ENCODE results near the gene ZNF618.

The ZNF618 gene

GRCh38 chr9:113966394-113966793 lies 90.3 kb downstream of the ZNF618 start:
- no peak for DNase-seq (ENCODE audit: low read depth)
- H3K4me3 ChIP-seq (ENCODE audit: low read length), result no peak overlapping the region
- TF ChIP-seq CTCF (IDR thresholded peaks at IDR 0.05; ENCODE audit: insufficient read depth, low read depth, low read length, missing control alignments), result no peak

- DNase-seq (ENCODE audit: low read depth), result no peak
These were observed 91.3 kb downstream of the ZNF618 start for GRCh38 chr9:113967380-113967779.

GRCh38 chr9:113969343-113969742 lies 93.2 kb downstream of the ZNF618 start:
- TF ChIP-seq CTCF (IDR thresholded peaks at IDR 0.05; ENCODE audit: insufficient read depth, low read depth, low read length, missing control alignments), result no peak
- H3K4me3 ChIP-seq (ENCODE audit: low read length), result no peak overlapping the region
- DNase-seq (ENCODE audit: low read depth), result no peak

More at GRCh38 chr9:113967380-113967779, 91.3 kb downstream of the ZNF618 start:
- no peak for TF ChIP-seq CTCF (IDR thresholded peaks at IDR 0.05; ENCODE audit: insufficient read depth, low read depth, low read length, missing control alignments)
- H3K4me3 ChIP-seq (ENCODE audit: low read length), result no peak overlapping the region

- no peak overlapping the region for H3K4me3 ChIP-seq (ENCODE audit: low read length)
- no peak for TF ChIP-seq CTCF (IDR thresholded peaks at IDR 0.05; ENCODE audit: insufficient read depth, low read depth, low read length, missing control alignments)
- no peak for DNase-seq (ENCODE audit: low read depth)
These were observed 97.1 kb downstream of the ZNF618 start for GRCh38 chr9:113973226-113973625.

- no peak for TF ChIP-seq CTCF (IDR thresholded peaks at IDR 0.05; ENCODE audit: insufficient read depth, low read depth, low read length, missing control alignments)
- H3K4me3 ChIP-seq (ENCODE audit: low read length), result no peak overlapping the region
- DNase-seq (ENCODE audit: low read depth), result no peak
These were observed 97.9 kb downstream of the ZNF618 start for GRCh38 chr9:113973963-113974413.

GRCh38 chr9:113976915-113977314 lies 100.8 kb downstream of the ZNF618 start:
- DNase-seq (ENCODE audit: low read depth), result no peak
- TF ChIP-seq CTCF (IDR thresholded peaks at IDR 0.05; ENCODE audit: insufficient read depth, low read depth, low read length, missing control alignments), result no peak
- no peak overlapping the region for H3K4me3 ChIP-seq (ENCODE audit: low read length)

- DNase-seq (ENCODE audit: low read depth), result no peak
- no peak for TF ChIP-seq CTCF (IDR thresholded peaks at IDR 0.05; ENCODE audit: insufficient read depth, low read depth, low read length, missing control alignments)
- H3K4me3 ChIP-seq (ENCODE audit: low read length), result no peak overlapping the region
These were observed 102.7 kb downstream of the ZNF618 start for GRCh38 chr9:113978725-113979342.

All from epithelial cell of esophagus (primary cell).